ENCODE results near the gene G2E3. TPM values are rescaled to one million over a fixed set of nuclear protein-coding genes. Genes with fewer than 3 reads are reported as not detected.

Gene G2E3
- total and polyA plus RNA-seq, 2 of the 4 experiments (the other 2 are of a cell fraction), result 9.6 to 19.4 TPM

DNA sequence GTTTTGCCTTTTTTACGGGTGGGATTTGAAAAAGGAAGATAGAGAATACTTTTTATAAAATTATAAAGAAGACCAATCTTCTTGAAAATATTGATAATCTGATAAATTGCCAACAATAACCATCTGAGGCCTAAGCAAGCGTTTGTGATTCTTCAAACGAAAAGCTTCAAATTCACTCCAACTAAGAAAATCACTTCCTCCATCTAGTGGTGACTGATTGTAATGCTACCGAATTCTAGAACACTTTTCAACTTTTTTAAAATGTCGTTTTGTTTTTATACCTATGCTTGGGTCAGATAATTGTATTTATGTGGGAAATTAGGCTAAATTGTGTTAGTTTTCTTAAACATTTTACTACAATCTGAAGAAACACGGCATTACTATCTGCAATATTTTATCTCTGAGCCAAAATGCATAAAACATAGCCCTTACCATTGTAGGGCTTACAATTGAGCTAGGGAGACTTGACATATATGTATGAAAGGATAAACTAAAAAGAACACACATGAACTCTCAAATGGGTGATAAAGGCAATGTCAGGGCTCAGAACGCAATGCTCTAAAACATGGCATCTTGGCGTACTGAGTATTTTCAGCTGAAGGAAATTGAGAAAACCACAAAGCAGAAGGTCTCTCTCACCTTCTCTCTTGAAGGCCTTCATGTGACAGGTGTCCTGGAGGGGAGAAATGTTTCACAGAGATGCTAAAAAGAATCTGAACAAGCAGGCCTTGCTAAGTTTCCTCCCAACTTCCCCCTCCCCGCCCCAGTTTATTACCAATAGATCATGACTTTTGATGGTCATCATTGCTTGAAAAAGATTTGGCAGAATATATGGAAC lies 36.8 kb upstream of the G2E3 start:
- dilution Hi-C loops (cut with HindIII; ENCODE audit: low sequenced_read_pairs, unreplicated experiment), result no loop called here
- H3K4me2 ChIP-seq (ENCODE audit: low read depth, low read length), result no peak overlapping the region
- no peaks in the 10 kb centered on the region; the same call in 1 of the 2 replicates for H3K27me3 ChIP-seq (ENCODE audit: control insufficient read depth, insufficient read depth, low read length)
- POLR2A ChIA-PET (ENCODE audit: unreplicated experiment), result no interaction called here
- no peaks in the 10 kb centered on the region for H3K9me3 ChIP-seq (ENCODE audit: control insufficient read depth, insufficient read depth, low read length)
- no peak overlapping the region for H3K14ac ChIP-seq (replicated peaks; ENCODE audit: low read depth, low read length)
- no peak overlapping the region for H2AK9ac ChIP-seq (replicated peaks; ENCODE audit: low read depth, low read length, poor library complexity)
- H3K23ac ChIP-seq (ENCODE audit: low read depth, low read length), result no peak overlapping the region
- TF ChIP-seq SMC3 (IDR thresholded peaks at IDR 0.05; ENCODE audit: low read depth, low read length) (peak; percentile 35), CTCF (conservative IDR thresholded peaks at IDR 0.05; ENCODE audit: low read depth, low read length) (peak; percentile 64), RAD21 (IDR thresholded peaks at IDR 0.05; ENCODE audit: low read length) (peak; percentile 44)
- TF ChIP-seq, protein P1, sequence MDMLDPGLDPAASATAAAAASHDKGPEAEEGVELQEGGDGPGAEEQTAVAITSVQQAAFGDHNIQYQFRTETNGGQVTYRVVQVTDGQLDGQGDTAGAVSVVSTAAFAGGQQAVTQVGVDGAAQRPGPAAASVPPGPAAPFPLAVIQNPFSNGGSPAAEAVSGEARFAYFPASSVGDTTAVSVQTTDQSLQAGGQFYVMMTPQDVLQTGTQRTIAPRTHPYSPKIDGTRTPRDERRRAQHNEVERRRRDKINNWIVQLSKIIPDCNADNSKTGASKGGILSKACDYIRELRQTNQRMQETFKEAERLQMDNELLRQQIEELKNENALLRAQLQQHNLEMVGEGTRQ (IDR thresholded peaks at IDR 0.05; ENCODE audit: low read depth, low read length), result no peak
- no peak overlapping the region for H2BK5ac ChIP-seq (ENCODE audit: low read depth, low read length, poor library complexity, severe bottlenecking)
- H3K4ac ChIP-seq (ENCODE audit: low read depth, low read length), result no peak overlapping the region
- no peak overlapping the region for H3K18ac ChIP-seq (ENCODE audit: low read depth, low read length)
- intact Hi-C loops (cut with micrococcal nuclease), result loop anchor here (1.0 to 2.0 kb wide), 3 partner anchors 89 to 1768 kb away; no protein-coding TSS in a partner anchor
- WGBS, 2 experiments (ENCODE audit: extremely low coverage in 2 of 2, insufficient read length in 1 of 2), result no CpG with 5 or more reads among the region's 9 CpGs
- H2AK5ac ChIP-seq (ENCODE audit: low read depth, low read length), result no peak overlapping the region
- in situ Hi-C loops (cut with MboI; ENCODE audit: low sequenced_read_pairs), result no loop called here
- H2BK15ac ChIP-seq (ENCODE audit: low read depth, low read length), result no peak overlapping the region
- DNase-seq (peak; percentile 51), ATAC-seq (ENCODE audit: low read depth) (peak; percentile 85)
- no peaks in the 10 kb centered on the region for H4K20me1 ChIP-seq (ENCODE audit: insufficient read depth, low read length)
- H3K27ac ChIP-seq (ENCODE audit: insufficient read depth, low read length), result no peak overlapping the region
- no peaks in the 10 kb centered on the region for H3K79me1 ChIP-seq (ENCODE audit: low read depth in 1 of 2, low read length in 2 of 2)
- H3K4me1 ChIP-seq (ENCODE audit: control insufficient read depth, insufficient read depth, low read length), result no peaks in the 10 kb centered on the region
- H2BK120ac ChIP-seq (ENCODE audit: low read depth, low read length), result no peak overlapping the region
- no peak overlapping the region for H3K4me3 ChIP-seq (ENCODE audit: insufficient read depth, low read depth, low read length)
- no peak overlapping the region for H4K8ac ChIP-seq (ENCODE audit: low read depth in 2 of 2, low read length in 2 of 2)
- no peak overlapping the region for H3K56ac ChIP-seq (ENCODE audit: extremely low read depth, insufficient read depth, low read length)
- no peak overlapping the region for H4K91ac ChIP-seq (ENCODE audit: insufficient read depth, low read depth, low read length)
- no peak overlapping the region for H4K5ac ChIP-seq (ENCODE audit: low read depth, low read length)
- H3K36me3 ChIP-seq (ENCODE audit: control insufficient read depth, insufficient read depth, low read length), result no peaks in the 10 kb centered on the region
- H2BK20ac ChIP-seq (ENCODE audit: low read depth, low read length), result no peak overlapping the region
- CTCF ChIA-PET, result interaction anchor here (0.6 to 1.5 kb wide), 5 partner anchors 10 to 147 kb away, joined by 3 to 5 read pairs (median 3); no protein-coding TSS in a partner anchor
- H2AFZ ChIP-seq (replicated peaks; ENCODE audit: low read length, poor library complexity), result no peak overlapping the region
- H3K9me1 ChIP-seq (ENCODE audit: insufficient read depth, low read length), result no peaks in the 10 kb centered on the region
- H3K9ac ChIP-seq (ENCODE audit: low read depth, low read length), result no peak overlapping the region
- BruUV-seq (replicated peaks), result no TSS peak

Data from IMR-90 (cell line).